Thoracic aorta (tissue), 2 donors: Measurements from ENCODE around the gene OR10G8. TPM values are rescaled to one million over a fixed set of nuclear protein-coding genes. Genes with fewer than 3 reads are reported as not detected.

ENCODE experiments used
- ATAC-seq: fragments of 150-250 bp; one replicate; pipeline ENCODE4 v1.8.0; 2017; ENCODE audit warnings: low read depth; ENCODE audit not compliant: insufficient number of reproducible peaks, low FRiP score
- DNase-seq: peaks from one replicate; pipeline ENCODE4 v3.0.0-alpha.2; 2020; ENCODE audit warnings: low spot score
- H3K27ac ChIP-seq, 2 donors: fragments of 200-600 bp; sonication (generic); 1 replicate in 1 of 2; 2 replicates in 1 of 2; pipeline ENCODE4 v1.5.1; 2016; ENCODE audit warnings: mild to moderate bottlenecking in 2 of 2, moderate library complexity in 2 of 2
- H3K27me3 ChIP-seq: fragments of 200-600 bp; sonication (generic); replicated peaks from 2 replicates; pipeline ENCODE4 v1.6.0; 2016; ENCODE audit warnings: mild to moderate bottlenecking; ENCODE audit not compliant: insufficient read depth
- H3K36me3 ChIP-seq: fragments of 200-600 bp; sonication (generic); one replicate; pipeline ENCODE4 v1.5.1; 2016
- H3K4me1 ChIP-seq, 2 donors: fragments of 200-600 bp; sonication (generic); 1 replicate in 1 of 2; 2 replicates in 1 of 2; pipeline versions ENCODE4 v1.5.1 to v1.6.0; 2016; ENCODE audit warnings: low read depth in 2 of 2, mild to moderate bottlenecking in 1 of 2; ENCODE audit not compliant: control insufficient read depth in 1 of 2
- H3K4me3 ChIP-seq: fragments of 200-600 bp; sonication (generic); 2 replicates; pipeline ENCODE4 v1.5.1; 2016; ENCODE audit warnings: mild to moderate bottlenecking
- H3K9me3 ChIP-seq: fragments of 200-600 bp; sonication (generic); 2 replicates; pipeline ENCODE4 v1.5.1; 2016
- total RNA-seq, 2 donors: library from RNA; depleted of rRNA; stranded (reverse); fragments of >200 nt; gene quantifications; one replicate each; pipeline versions ENCODE4 v1.1.0 to v1.2.3, GENCODE V29; 2016
- TF ChIP-seq, protein P1 (sequence below): fragments of 200-600 bp; sonication (generic); IDR thresholded peaks from one replicate; pipeline ENCODE4 v1.5.1; 2019; ENCODE audit warnings: antibody characterized with exemption

Gene OR10G8
- total RNA-seq, 2 donors from 2014 or later, result not detected

DNA sequence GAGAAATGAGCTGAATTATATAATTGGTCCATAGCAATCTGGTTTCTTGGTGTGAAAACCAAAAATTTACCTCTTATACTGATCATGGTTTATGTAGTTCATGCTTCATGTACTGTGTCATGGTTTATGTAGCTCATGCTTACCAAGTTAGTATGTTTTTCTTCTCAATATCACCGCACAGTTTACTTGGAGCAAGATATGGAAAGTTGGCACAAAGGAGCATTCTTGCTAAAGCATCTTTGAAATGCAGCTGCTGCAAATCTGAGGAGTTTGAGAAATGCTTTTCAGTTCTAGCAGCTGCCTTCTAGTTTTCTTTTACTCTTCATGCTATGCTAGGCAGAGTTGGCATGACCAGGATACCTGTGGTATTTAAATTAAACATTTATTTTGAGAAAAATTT lies 10.1 kb downstream of the OR10G8 start:
- no peak for ATAC-seq
- no peaks in the 10 kb centered on the region for H3K36me3 ChIP-seq
- TF ChIP-seq, protein P1, sequence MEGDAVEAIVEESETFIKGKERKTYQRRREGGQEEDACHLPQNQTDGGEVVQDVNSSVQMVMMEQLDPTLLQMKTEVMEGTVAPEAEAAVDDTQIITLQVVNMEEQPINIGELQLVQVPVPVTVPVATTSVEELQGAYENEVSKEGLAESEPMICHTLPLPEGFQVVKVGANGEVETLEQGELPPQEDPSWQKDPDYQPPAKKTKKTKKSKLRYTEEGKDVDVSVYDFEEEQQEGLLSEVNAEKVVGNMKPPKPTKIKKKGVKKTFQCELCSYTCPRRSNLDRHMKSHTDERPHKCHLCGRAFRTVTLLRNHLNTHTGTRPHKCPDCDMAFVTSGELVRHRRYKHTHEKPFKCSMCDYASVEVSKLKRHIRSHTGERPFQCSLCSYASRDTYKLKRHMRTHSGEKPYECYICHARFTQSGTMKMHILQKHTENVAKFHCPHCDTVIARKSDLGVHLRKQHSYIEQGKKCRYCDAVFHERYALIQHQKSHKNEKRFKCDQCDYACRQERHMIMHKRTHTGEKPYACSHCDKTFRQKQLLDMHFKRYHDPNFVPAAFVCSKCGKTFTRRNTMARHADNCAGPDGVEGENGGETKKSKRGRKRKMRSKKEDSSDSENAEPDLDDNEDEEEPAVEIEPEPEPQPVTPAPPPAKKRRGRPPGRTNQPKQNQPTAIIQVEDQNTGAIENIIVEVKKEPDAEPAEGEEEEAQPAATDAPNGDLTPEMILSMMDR, result no peak
- no peak overlapping the region for H3K4me3 ChIP-seq
- no peak overlapping the region for H3K27ac ChIP-seq
- no peaks in the 10 kb centered on the region for H3K27me3 ChIP-seq
- DNase-seq, result no peak
- no peaks in the 10 kb centered on the region for H3K4me1 ChIP-seq
- no peaks in the 10 kb centered on the region for H3K9me3 ChIP-seq

GRCh38 chr11:124039557-124039956 lies 13.0 kb downstream of the OR10G8 start:
- no peaks in the 10 kb centered on the region for H3K36me3 ChIP-seq

DNA sequence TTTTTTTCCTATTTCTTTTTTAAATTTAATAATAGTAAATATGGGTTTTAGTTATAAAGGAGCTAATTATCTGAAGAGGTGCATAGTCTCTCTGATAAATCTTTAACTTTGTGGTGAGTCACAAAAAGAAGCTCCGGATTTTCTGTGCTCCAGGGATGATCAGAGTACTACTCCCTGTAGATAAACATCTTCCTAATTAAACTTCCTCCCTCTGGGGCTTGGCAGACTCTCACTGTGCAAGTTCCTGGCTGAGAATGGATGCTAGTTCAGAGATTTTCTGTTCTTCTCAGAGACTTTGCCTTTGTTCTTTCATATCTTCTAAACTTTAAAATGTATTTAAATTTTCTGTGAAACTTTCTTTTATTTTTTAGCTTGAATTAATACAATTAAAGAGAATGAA lies 14.7 kb downstream of the OR10G8 start, which contains the start of gene OR10G7:
Gene OR10G7, minus strand, starts transcription at position 72 of the 400 bp plus-strand sequence. CDS start 2,324 bp downstream, outside the sequence.
- no peaks in the 10 kb centered on the region for H3K27me3 ChIP-seq
- no peaks in the 10 kb centered on the region for H3K9me3 ChIP-seq
- no peak within 1 kb of the TSS for H3K27ac ChIP-seq
- TF ChIP-seq, protein P1, result no peak
- no peaks in the 10 kb centered on the region for H3K4me1 ChIP-seq
- ATAC-seq (no peak), DNase-seq (no peak)
- no peak within 1 kb of the TSS for H3K4me3 ChIP-seq
- H3K36me3 ChIP-seq, result no peaks in the 10 kb centered on the region

More at GRCh38 chr11:124039557-124039956, 13.0 kb downstream of the OR10G8 start:
- no peaks in the 10 kb centered on the region for H3K9me3 ChIP-seq
- DNase-seq (no peak), ATAC-seq (no peak)
- TF ChIP-seq, protein P1, result no peak
- no peaks in the 10 kb centered on the region for H3K27me3 ChIP-seq
- no peak overlapping the region for H3K27ac ChIP-seq
- H3K4me1 ChIP-seq, result no peaks in the 10 kb centered on the region
- H3K4me3 ChIP-seq, result no peak overlapping the region

DNA sequence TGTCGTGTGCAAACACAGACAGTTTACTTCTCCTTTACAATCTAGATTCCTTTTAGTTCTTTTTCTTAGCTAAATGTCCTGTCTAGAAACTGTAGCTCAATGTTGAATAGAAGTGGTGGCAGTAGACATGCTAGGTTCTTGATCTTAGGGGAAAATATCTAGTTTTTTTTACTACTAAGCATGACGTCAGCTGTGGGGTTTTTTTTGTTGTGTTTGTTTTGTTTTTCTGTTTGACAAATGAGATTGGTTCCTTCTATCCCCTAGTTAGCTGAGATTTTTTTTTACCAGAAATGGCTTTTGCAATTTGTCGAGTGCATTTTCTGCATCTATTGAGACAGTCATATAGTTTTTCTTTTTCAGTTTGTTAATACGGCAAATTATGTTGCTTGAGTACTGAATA lies 16.8 kb downstream of the OR10G8 start:
- no peaks in the 10 kb centered on the region for H3K27me3 ChIP-seq
- no peak for ATAC-seq
- H3K9me3 ChIP-seq, result no peaks in the 10 kb centered on the region
- no peaks in the 10 kb centered on the region for H3K36me3 ChIP-seq
- no peak for DNase-seq
- no peaks in the 10 kb centered on the region for H3K4me1 ChIP-seq
- TF ChIP-seq, protein P1, result no peak
- H3K27ac ChIP-seq, result no peak overlapping the region
- no peak overlapping the region for H3K4me3 ChIP-seq

DNA sequence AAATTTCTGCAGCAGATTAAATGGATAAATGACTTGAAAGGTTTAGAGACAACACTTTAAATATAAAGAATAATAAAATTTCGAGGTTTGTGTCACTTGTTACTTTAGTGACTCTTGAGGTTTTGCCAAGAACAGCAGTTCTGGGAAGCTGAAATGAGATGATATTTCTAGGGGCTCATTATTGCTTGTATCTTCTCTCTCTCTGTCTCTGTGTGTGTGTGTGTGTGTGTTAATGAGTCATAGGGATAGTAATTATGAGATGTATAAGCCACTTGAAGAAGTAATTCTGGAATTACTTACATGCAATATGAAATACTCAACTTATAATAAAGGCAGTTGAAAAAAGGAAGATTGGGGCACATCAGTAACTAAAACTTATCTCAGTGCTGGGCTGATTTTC lies 24.1 kb downstream of the OR10G8 start:
- DNase-seq, result no peak
- TF ChIP-seq, protein P1, result no peak

More for the DNA sequence above, 24.1 kb downstream of the OR10G8 start:
- H3K27me3 ChIP-seq, result no peaks in the 10 kb centered on the region
- no peak overlapping the region for H3K27ac ChIP-seq
- ATAC-seq, result no peak
- H3K36me3 ChIP-seq, result no peaks in the 10 kb centered on the region
- no peaks in the 10 kb centered on the region for H3K9me3 ChIP-seq
- H3K4me3 ChIP-seq, result no peak overlapping the region
- H3K4me1 ChIP-seq, result no peaks in the 10 kb centered on the region
